Neutrophil (primary cell): ENCODE measurements around the gene UBE2C.
A peak's percentile ranks its signal among the peaks of the same experiment; 100 is the strongest.
"Not testable (repeated sequence)": the region's sequence is repeated elsewhere in the genome, so short reads cannot be mapped to it uniquely, and the experiment has no call there.

Experiments used
- H3K27ac ChIP-seq: fragments of 200-600 bp; sonication (generic); 2 replicates; pipeline ENCODE4 v1.5.1; 2016; ENCODE audit warnings: mild to moderate bottlenecking, moderate library complexity
- H3K27me3 ChIP-seq: fragments of 200-600 bp; sonication (generic); 2 replicates; pipeline ENCODE4 v1.6.0; 2016; ENCODE audit warnings: mild to moderate bottlenecking
- H3K36me3 ChIP-seq: fragments of 200-600 bp; sonication (generic); 2 replicates; pipeline ENCODE4 v1.5.1; 2017
- H3K4me1 ChIP-seq, 2 experiments: fragments of 200-600 bp in 1 of 2; sonication (generic) in 1 of 2; 1 replicate in 1 of 2; 2 replicates in 1 of 2; pipeline versions ENCODE4 v1.5.1 to v1.6.1; 2013 to 2016; ENCODE audit warnings: low read depth in 1 of 2, low read length in 1 of 2, mild to moderate bottlenecking in 1 of 2, moderate library complexity in 1 of 2; ENCODE audit not compliant: control insufficient read depth in 1 of 2, insufficient read depth in 1 of 2
- H3K4me3 ChIP-seq, 2 experiments: fragments of 200-600 bp in 1 of 2; sonication (generic) in 1 of 2; 1 replicate in 1 of 2; 2 replicates in 1 of 2; pipeline ENCODE4 v1.5.1; 2013 to 2016; ENCODE audit warnings: low read depth in 1 of 2, low read length in 1 of 2, mild to moderate bottlenecking in 1 of 2, moderate library complexity in 1 of 2
- H3K9me3 ChIP-seq: fragments of 200-600 bp; sonication (generic); 2 replicates; pipeline ENCODE4 v1.5.1; 2016
- CTCF ChIP-seq: fragments of 200-600 bp; sonication (generic); IDR thresholded peaks from 2 replicates; pipeline ENCODE4 v1.5.1; 2016; ENCODE audit warnings: antibody characterized with exemption

The UBE2C gene

GRCh38 chr20:45828589-45828988 lies 16.1 kb downstream of the UBE2C start:
- no peaks in the 10 kb centered on the region for H3K36me3 ChIP-seq
- H3K4me1 ChIP-seq = peaks cover 26 to 33% of the 10 kb centered on the region in 2 experiments
- H3K9me3 ChIP-seq = no peaks in the 10 kb centered on the region
- peaks cover 21% of the 10 kb centered on the region for H3K27me3 ChIP-seq
- H3K4me3 ChIP-seq = no peak overlapping the region
- TF ChIP-seq CTCF = no peak
- H3K27ac ChIP-seq = no peak overlapping the region

- not testable (repeated sequence) for H3K9me3 ChIP-seq, H3K27ac ChIP-seq, H3K4me3 ChIP-seq, H3K36me3 ChIP-seq
- H3K27me3 ChIP-seq = peaks cover 10% of the 10 kb centered on the region
- peaks cover 30 to 32% of the 10 kb centered on the region in 2 experiments for H3K4me1 ChIP-seq
These were observed 17.2 kb downstream of the UBE2C start for GRCh38 chr20:45829673-45830106.

DNA sequence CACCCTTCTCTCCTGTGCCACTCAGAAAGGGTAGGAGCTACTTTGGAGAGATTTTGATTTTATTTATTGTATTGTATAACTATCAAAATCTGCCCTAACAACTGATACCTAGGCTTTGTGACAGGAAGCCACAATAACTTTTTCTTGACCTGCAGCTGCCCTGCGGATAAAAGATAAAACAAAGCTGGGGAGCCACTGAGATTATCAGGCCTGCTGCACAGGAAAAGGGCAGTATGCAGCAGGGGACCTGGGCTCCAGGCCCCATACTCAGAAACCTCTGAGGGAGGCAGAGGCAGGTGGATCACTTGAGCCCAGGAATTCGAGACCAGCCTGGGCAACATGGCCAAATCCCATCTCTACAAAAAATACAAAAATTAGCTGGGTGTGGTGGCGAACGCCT lies 20.2 kb downstream of the UBE2C start:
- TF ChIP-seq CTCF = no peak
- H3K4me3 ChIP-seq = no peak overlapping the region

DNA sequence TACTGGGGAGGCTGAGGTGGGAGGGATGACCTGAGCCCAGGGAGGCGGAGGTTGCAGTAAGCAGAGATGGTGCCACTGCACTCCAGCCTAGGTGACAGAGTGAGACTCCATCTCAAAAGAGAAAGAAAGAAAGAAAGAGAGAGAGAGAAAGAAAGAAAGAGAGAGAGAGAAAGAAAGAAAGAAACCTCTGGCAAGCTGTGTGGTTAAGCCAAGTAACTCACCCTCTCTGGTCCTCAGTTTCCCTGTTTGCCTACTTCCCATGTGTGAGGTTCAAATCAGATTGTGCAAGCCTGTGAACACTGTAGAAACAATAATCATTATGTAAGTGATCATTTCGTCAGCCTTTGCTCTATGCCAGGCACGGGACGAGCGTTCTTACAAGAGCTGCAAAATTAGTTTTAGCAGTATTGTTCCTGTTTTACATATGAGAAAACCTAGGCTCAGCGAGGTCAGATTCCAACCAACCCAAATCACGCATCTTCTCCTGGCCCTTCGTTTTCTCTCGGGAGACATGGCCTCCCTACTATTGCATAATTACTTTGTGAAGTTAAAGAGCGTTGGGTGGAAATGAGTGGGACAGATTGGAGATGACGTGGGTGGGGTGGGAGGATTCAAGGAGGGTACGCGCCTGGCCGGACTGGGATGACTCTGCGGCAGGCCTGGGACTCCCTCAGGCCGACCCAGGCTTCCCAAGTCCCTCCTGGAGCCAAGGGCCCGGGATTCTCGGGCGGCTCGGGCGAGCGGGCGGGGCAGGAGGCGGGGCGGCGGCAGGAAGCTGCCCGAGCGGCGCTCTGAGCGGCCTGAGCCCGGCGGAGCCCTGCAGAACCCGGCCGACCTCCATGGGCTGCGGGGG lies 20.8 kb downstream of the UBE2C start, which contains the start of gene SNX21:
TSS of gene SNX21 (plus strand) at position 770 of the 853 bp plus-strand sequence. CDS start 121 bp downstream, outside the sequence.
- Histone ChIP-seq H3K36me3 (peaks cover 1% of the 10 kb centered on the region), H3K4me1 (peaks cover 36 to 37% of the 10 kb centered on the region in 2 experiments), H3K4me3 (peak within 1 kb of the TSS; percentile 84 to 90), H3K9me3 (no peaks in the 10 kb centered on the region), H3K27ac (peak within 1 kb of the TSS; percentile 77), H3K27me3 (no peaks in the 10 kb centered on the region)
- TF ChIP-seq CTCF = no peak

More for the DNA sequence above, 20.2 kb downstream of the UBE2C start:
- H3K4me1 ChIP-seq = peaks cover 36 to 37% of the 10 kb centered on the region in 2 experiments
- H3K27me3 ChIP-seq = no peaks in the 10 kb centered on the region
- H3K36me3 ChIP-seq = no peaks in the 10 kb centered on the region
- no peaks in the 10 kb centered on the region for H3K9me3 ChIP-seq
- no peak overlapping the region for H3K27ac ChIP-seq

- Histone ChIP-seq H3K27ac (peak overlapping the region; percentile 77), H3K4me3 (peak overlapping the region; percentile 84 to 90), H3K4me1 (peaks cover 36 to 37% of the 10 kb centered on the region in 2 experiments), H3K27me3 (no peaks in the 10 kb centered on the region), H3K36me3 (peaks cover 4% of the 10 kb centered on the region), H3K9me3 (no peaks in the 10 kb centered on the region)
- TF ChIP-seq CTCF = no peak
These were observed 21.7 kb downstream of the UBE2C start for GRCh38 chr20:45833883-45834796.
